A172 (cell line): ENCODE measurements around the gene ZNF619. TPM values are rescaled to one million over a fixed set of nuclear protein-coding genes. Genes with fewer than 3 reads are reported as not detected.

Source experiments
- DNase-seq: peaks from one replicate; pipeline ENCODE4 v3.0.0-alpha.2; 2015; ENCODE audit warnings: low spot score
- total RNA-seq: library from RNA; depleted of rRNA; stranded (reverse); fragments of >200 nt; shearing (Covaris generic); gene quantifications from 2 replicates; pipeline ENCODE4 v1.2.3, GENCODE V29; 2014; rRNA removed

ZNF619 gene
- total RNA-seq, 1 experiment from 2014 or later: 4.9 TPM

GRCh38 chr3:40534283-40534682 is 57.4 kb downstream of the ZNF619 start:
- DNase-seq: no peak

Other genes starting within 250 kb of the ZNF619 start
- 17.0 and 26.3 TPM in 2 replicates for gene EIF1B, start 167.4 kb upstream of the ZNF619 start, total RNA-seq
- not detected in 2 replicates for gene ENTPD3, start 89.9 kb upstream of the ZNF619 start, total RNA-seq
- 313 and 589 TPM in 2 replicates for gene RPL14, start 19.8 kb upstream of the ZNF619 start, total RNA-seq
- 2.5 and 2.7 TPM in 2 replicates for gene ZNF620, start 28.9 kb downstream of the ZNF619 start, total RNA-seq
- 12.4 and 16.9 TPM in 2 replicates for gene ZNF621, start 47.8 kb downstream of the ZNF619 start, total RNA-seq